ENCODE measurements around the gene ITPRIPL2.

DNA sequence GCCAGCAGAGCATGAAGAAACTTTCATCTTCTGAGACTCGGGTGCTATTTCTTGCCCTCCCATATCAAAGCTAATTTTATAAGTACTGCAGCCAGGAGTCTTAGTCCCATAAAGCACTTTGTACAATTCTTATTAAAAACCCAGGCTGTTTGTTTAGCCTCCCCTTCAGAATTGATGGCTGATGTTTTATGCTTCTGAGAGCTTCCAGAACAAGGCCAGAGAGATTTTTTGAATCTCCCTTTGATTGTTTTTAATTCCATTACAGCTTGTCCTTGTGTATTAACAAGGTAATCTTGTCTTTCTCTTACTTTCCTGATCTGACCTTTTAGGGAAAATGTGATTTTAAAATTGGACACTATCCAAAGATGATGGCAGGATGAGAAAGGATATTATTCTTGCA, 30.1 kb upstream of the ITPRIPL2 start:
- TF ChIP-seq, protein P1, sequence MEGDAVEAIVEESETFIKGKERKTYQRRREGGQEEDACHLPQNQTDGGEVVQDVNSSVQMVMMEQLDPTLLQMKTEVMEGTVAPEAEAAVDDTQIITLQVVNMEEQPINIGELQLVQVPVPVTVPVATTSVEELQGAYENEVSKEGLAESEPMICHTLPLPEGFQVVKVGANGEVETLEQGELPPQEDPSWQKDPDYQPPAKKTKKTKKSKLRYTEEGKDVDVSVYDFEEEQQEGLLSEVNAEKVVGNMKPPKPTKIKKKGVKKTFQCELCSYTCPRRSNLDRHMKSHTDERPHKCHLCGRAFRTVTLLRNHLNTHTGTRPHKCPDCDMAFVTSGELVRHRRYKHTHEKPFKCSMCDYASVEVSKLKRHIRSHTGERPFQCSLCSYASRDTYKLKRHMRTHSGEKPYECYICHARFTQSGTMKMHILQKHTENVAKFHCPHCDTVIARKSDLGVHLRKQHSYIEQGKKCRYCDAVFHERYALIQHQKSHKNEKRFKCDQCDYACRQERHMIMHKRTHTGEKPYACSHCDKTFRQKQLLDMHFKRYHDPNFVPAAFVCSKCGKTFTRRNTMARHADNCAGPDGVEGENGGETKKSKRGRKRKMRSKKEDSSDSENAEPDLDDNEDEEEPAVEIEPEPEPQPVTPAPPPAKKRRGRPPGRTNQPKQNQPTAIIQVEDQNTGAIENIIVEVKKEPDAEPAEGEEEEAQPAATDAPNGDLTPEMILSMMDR (IDR thresholded peaks at IDR 0.05 in 2 of 3, conservative IDR thresholded peaks at IDR 0.05 in 1 of 3; ENCODE audit: borderline replicate concordance in 1 of 3, insufficient read depth in 1 of 3, low read depth in 2 of 3, low read length in 2 of 3) = no peak
- TF ChIP-seq, protein P2, sequence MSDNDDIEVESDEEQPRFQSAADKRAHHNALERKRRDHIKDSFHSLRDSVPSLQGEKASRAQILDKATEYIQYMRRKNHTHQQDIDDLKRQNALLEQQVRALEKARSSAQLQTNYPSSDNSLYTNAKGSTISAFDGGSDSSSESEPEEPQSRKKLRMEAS (IDR thresholded peaks at IDR 0.05) = no peak
- TF ChIP-seq EZH2phosphoT487 (IDR thresholded peaks at IDR 0.05; ENCODE audit: borderline replicate concordance) (no peak), ATF3 (IDR thresholded peaks at IDR 0.05) (no peak), POLR2AphosphoS5 (IDR thresholded peaks at IDR 0.05; ENCODE audit: low read depth, low read length) (no peak), CEBPB (IDR thresholded peaks at IDR 0.05; ENCODE audit: low read depth) (no peak), RAD21 (IDR thresholded peaks at IDR 0.05; ENCODE audit: low read depth) (no peak)

Data from HCT116 (cell line).